ENCODE measurements around the gene USP36.

GRCh38 chr17:78876094-78876597 is 35.5 kb upstream of the USP36 start:
- TF ChIP-seq MAX (IDR thresholded peaks at IDR 0.05), result no peak
- no peak for TF ChIP-seq EP300 (IDR thresholded peaks at IDR 0.05; ENCODE audit: borderline replicate concordance)
- no peak for TF ChIP-seq TAF1 (IDR thresholded peaks at IDR 0.05; ENCODE audit: low read depth)
- TF ChIP-seq TEAD4 (IDR thresholded peaks at IDR 0.05), result no peak
- TF ChIP-seq USF1 (IDR thresholded peaks at IDR 0.05), result no peak
- no peak for TF ChIP-seq REST (IDR thresholded peaks at IDR 0.05; ENCODE audit: low read depth)
- no peak for TF ChIP-seq RAD21 (IDR thresholded peaks at IDR 0.05; ENCODE audit: low read depth)

Data from Ishikawa (cell line).